Heart left ventricle (tissue), 16 donors: ENCODE measurements around the gene COL4A6. TPM values are rescaled to one million over a fixed set of nuclear protein-coding genes. Genes with fewer than 3 reads are reported as not detected.

Experiments used
- ATAC-seq, 4 donors: fragments of 200-7000 bp; cut with Tn5 transposase; one replicate each; pipeline ENCODE4 v1.9.1; 2020 to 2022; ENCODE audit warnings: moderate library complexity in 4 of 4, mild to moderate bottlenecking in 3 of 4, moderate number of reproducible peaks in 1 of 4
- DNase-seq, 5 donors: peaks; one replicate each; pipeline ENCODE4 v3.0.0-alpha.2; 2020
- H3K27ac ChIP-seq, 12 donors: fragments of 200-600 bp; sonication (generic) in 4 of 12; one replicate each; pipeline versions ENCODE4 v1.5.0 to v1.8.0; 2016 to 2022; ENCODE audit warnings: mild to moderate bottlenecking in 2 of 12
- H3K27me3 ChIP-seq, 9 donors: fragments of 200-600 bp; sonication (generic) in 2 of 9; one replicate each; pipeline versions ENCODE4 v1.5.1 to v1.8.0; 2016 to 2022; ENCODE audit warnings: mild to moderate bottlenecking in 3 of 9
- H3K36me3 ChIP-seq, 9 donors: fragments of 200-600 bp; sonication (generic) in 2 of 9; one replicate each; pipeline versions ENCODE4 v1.5.0 to v1.8.0; 2018 to 2022; ENCODE audit warnings: mild to moderate bottlenecking in 2 of 9
- H3K4me1 ChIP-seq, 12 donors: fragments of 200-600 bp; sonication (generic) in 4 of 12; one replicate each; pipeline versions ENCODE4 v1.5.0 to v1.8.0; 2016 to 2022; ENCODE audit warnings: mild to moderate bottlenecking in 3 of 12
- H3K4me3 ChIP-seq, 12 donors: fragments of 200-600 bp; sonication (generic) in 4 of 12; one replicate each; pipeline versions ENCODE4 v1.5.0 to v1.8.0; 2017 to 2022; ENCODE audit warnings: mild to moderate bottlenecking in 9 of 12, moderate library complexity in 4 of 12
- H3K9me3 ChIP-seq, 12 donors: fragments of 200-600 bp; sonication (generic) in 4 of 12; one replicate each; pipeline versions ENCODE4 v1.5.0 to v1.8.0; 2016 to 2022; ENCODE audit warnings: mild to moderate bottlenecking in 1 of 12
- POLR2A ChIP-seq, 2 donors: fragments of 450-650 bp; IDR thresholded peaks; one replicate each; pipeline ENCODE4 v1.6.1; 2017; ENCODE audit warnings: antibody characterized with exemption in 2 of 2, mild to moderate bottlenecking in 2 of 2, moderate library complexity in 2 of 2
- WGBS, 4 donors: extraction: QIAGEN DNeasy Blood & Tissue Kit in 2 of 4; methylation state at CpG; one replicate each; pipeline versions ENCODE4 v1.1.5 to v1.1.7; 2013 to 2018; 5-methylcytosine and 5-hydroxymethylcytosine counted together
- intact Hi-C, 10 donors: fragments of 100-400 bp; cut with DNase I; formaldehyde crosslinking; loops; one replicate each; pipeline versions ENCODE4 v1.11.1 to v1.14.2; 2022
- polyA plus RNA-seq, 2 donors: library from polyadenylated mRNA; stranded (reverse); fragments of 200-250 nt; gene quantifications; one replicate each; pipeline ENCODE4 v1.2.3, GENCODE V29; 2013
- total RNA-seq, 9 donors: library from RNA; depleted of rRNA in 2 of 9; stranded (reverse); fragments of >200 nt in 2 of 9; fragmentation: NEBNext Ultra II Directional in 3 of 9; extraction: Animal tissue kit (Norgen Biotek cat#: 25700) in 3 of 9; gene quantifications; one replicate each; pipeline versions ENCODE4 v1.1.0 to v1.2.4, GENCODE V29; 2016 to 2023
- TF ChIP-seq, protein P1 (sequence below), 12 donors: fragments of 200-600 bp; sonication (generic) in 4 of 12; IDR thresholded peaks; one replicate each; pipeline versions ENCODE4 v1.5.0 to v1.8.0; 2018 to 2022; ENCODE audit warnings: antibody characterized with exemption in 12 of 12, mild to moderate bottlenecking in 5 of 12
- donor health status: ischemic (EF 13 %, LVEDD 7.1; RV severe dilation, severe dysfunction).
- donor health status: healthy with polysubstance abuse.
- donor health status: DM: no; HTN: yes; CAD: no.
- donor health status: DM: no; HTN: no; CAD: no.
- donor health status: ischemic (EF 25% LVEDD 6.9; RV normal size, moderate dysfunction).
- donor health status: ischemic (EF 25% LVEDD 5.7; RV mildly dilated, moderate dysfunction).
- donor health status: healthy.
- donor health status: DM: yes; HTN: yes; CAD: no.
- donor health status: ischemic (EF 35%, LVEDD 5.7; RV mildly dilated, moderate dysfunction).
- donor health status: nonischemic (EF 11% LVEDD 7.7; RV severe dilation, severe dysfunction).
- donor health status: DM: yes; HTN: yes; CAD: no.
- donor health status: PGD.
- donor health status: ischemic (EF 29% LVEDD 5.4; RV normal size, mild dysfunction).
- donor health status: nonischemic (EF 23%, LVEDD 6.1; RV moderate dilation, normal function).

Gene COL4A6
- total and polyA plus RNA-seq, 11 donors: 2.9 to 14.0 (median 7.2) TPM

DNA sequence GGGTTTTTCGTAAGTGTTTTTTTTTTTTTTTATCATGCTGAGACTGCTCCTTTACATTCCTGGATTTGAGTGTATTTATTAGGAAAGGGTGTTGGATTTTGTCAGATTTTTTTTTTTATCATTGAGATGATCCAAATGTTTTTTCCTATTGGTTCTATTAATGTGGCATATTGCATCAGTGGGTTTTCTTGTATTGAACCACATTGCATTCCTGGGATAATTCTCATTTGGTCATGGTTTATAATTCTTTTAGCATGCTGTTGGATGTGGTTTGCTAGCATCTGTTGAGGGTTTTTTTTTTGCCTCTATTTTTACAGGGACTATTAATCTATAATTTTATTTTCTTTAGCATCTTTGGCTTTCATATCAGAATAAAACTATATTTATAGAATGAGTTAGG, 30.3 kb upstream of the COL4A6 start:
- intact Hi-C loops: no loop called here

DNA sequence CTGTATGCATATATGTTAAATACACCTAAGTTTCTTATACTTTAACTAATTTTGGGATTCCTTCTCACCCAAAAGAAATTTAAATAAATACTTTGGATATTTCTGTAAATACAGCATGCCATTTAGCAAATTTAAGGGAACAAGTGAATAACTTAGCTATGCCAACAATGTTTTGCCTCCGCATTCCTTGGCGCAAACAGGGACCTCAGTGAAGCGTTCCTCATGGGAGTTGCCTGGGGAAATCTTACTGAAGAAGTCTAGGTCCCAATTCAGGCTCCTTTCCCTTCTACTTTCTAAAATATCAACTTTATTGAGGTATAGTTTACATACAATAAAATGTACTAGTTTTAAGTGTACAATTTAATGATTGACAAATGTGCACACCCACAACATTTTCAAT, 26.4 kb upstream of the COL4A6 start:
- Histone ChIP-seq H3K27me3 (peaks cover 0 to 5% (median 0%) of the 10 kb centered on the region in 9 donors), H3K4me1 (no peaks in the 10 kb centered on the region), H3K36me3 (no peaks in the 10 kb centered on the region), H3K9me3 (peaks cover 0 to under 1% (median 0%) of the 10 kb centered on the region in 12 donors), H3K27ac (no peak overlapping the region), H3K4me3 (no peak overlapping the region)
- DNase-seq: no peak
- intact Hi-C loops: no loop called here
- ATAC-seq: no peak
- TF ChIP-seq, protein P1, sequence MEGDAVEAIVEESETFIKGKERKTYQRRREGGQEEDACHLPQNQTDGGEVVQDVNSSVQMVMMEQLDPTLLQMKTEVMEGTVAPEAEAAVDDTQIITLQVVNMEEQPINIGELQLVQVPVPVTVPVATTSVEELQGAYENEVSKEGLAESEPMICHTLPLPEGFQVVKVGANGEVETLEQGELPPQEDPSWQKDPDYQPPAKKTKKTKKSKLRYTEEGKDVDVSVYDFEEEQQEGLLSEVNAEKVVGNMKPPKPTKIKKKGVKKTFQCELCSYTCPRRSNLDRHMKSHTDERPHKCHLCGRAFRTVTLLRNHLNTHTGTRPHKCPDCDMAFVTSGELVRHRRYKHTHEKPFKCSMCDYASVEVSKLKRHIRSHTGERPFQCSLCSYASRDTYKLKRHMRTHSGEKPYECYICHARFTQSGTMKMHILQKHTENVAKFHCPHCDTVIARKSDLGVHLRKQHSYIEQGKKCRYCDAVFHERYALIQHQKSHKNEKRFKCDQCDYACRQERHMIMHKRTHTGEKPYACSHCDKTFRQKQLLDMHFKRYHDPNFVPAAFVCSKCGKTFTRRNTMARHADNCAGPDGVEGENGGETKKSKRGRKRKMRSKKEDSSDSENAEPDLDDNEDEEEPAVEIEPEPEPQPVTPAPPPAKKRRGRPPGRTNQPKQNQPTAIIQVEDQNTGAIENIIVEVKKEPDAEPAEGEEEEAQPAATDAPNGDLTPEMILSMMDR (IDR thresholded peaks at IDR 0.05): no peak
- no peak for TF ChIP-seq POLR2A (IDR thresholded peaks at IDR 0.05)
- 51 to 76% (median 62%) methylated on average over 3 of the region's 3 CpGs for WGBS, 4 donors

More for the DNA sequence above, 30.3 kb upstream of the COL4A6 start:
- DNase-seq (no peak), ATAC-seq (no peak)
- peaks cover 0 to 5% (median 0%) of the 10 kb centered on the region in 12 donors for H3K9me3 ChIP-seq
- WGBS, 4 donors: 67 to 97% (median 81%) methylated on average over 1 of the region's 1 CpG
- H3K4me1 ChIP-seq: no peaks in the 10 kb centered on the region
- peaks cover 0 to 5% (median 0%) of the 10 kb centered on the region in 9 donors for H3K27me3 ChIP-seq
- H3K27ac ChIP-seq: no peak overlapping the region
- TF ChIP-seq, protein P1 (IDR thresholded peaks at IDR 0.05): no peak
- no peaks in the 10 kb centered on the region for H3K36me3 ChIP-seq
- H3K4me3 ChIP-seq: no peak overlapping the region

DNA sequence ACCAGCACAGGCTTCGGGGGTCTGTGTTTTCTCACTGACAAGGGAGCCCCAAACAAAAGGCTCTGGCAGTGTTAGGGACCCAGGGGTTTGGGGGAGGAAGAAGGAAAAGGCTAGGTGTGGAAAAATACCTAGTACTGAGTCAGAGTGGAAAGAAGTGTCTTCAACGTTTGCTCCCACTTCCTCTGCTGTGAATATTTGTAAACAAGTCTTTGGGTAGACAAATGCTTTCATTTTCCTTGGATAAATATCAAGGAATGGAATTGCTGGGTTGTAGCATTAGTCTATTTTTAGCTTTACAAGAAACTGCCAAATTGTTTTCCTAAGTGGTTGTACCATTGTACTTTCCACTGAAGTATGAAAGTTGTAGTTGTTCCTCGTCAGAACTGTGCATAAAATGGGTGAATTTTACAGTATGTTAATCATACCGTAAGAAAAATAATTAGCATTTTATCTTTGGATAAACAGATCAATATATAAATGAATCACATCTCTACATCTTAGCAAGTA, 18.8 kb upstream of the COL4A6 start:
- intact Hi-C loops: no loop called here
- ATAC-seq: peak in 2 of 4 donors; percentile 48 to 51
- Histone ChIP-seq H3K4me1 (no peaks in the 10 kb centered on the region), H3K36me3 (no peaks in the 10 kb centered on the region), H3K27me3 (peaks cover 0 to 7% (median 0%) of the 10 kb centered on the region in 9 donors), H3K9me3 (no peaks in the 10 kb centered on the region), H3K27ac (peak overlapping the region in 4 of 12 donors; percentile 39 to 53 (median 44)), H3K4me3 (no peak overlapping the region)
- no peak for DNase-seq
- WGBS, 4 donors: 40 to 48% (median 44%) methylated on average over 4 of the region's 4 CpGs
- TF ChIP-seq, protein P1 (IDR thresholded peaks at IDR 0.05): no peak
- TF ChIP-seq POLR2A (IDR thresholded peaks at IDR 0.05): no peak

DNA sequence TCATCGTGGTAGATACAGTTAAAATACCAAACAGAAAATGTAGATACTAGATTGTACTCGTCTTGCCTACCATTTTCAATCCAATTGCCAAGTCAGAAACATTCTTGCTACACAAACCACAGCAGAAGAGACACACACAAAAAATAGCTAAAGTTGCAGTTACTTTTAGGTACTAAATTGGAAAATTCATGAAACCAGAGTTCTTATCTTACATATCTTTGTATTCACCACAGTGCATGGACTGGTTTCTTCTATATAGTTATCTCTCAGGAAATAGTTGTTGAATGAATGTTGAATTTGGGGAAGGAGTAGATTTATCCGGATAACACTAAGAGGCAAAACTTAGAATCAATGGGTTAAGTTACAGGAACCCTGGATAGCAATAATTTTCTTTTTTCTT, 15.6 kb upstream of the COL4A6 start:
- Histone ChIP-seq H3K27me3 (peaks cover 0 to 7% (median 0%) of the 10 kb centered on the region in 9 donors), H3K4me3 (no peak overlapping the region), H3K4me1 (no peaks in the 10 kb centered on the region), H3K27ac (no peak overlapping the region), H3K9me3 (no peaks in the 10 kb centered on the region), H3K36me3 (no peaks in the 10 kb centered on the region)
- intact Hi-C loops: no loop called here
- DNase-seq (no peak), ATAC-seq (no peak)
- 57 to 87% (median 72%) methylated on average over 3 of the region's 3 CpGs for WGBS, 4 donors
- TF ChIP-seq, protein P1 (IDR thresholded peaks at IDR 0.05): no peak
- TF ChIP-seq POLR2A (IDR thresholded peaks at IDR 0.05): no peak
